Breast epithelium (tissue), 4 donors: ENCODE results near the gene HNRNPA3. TPM values are rescaled to one million over a fixed set of nuclear protein-coding genes. Genes with fewer than 3 reads are reported as not detected.

ENCODE experiments used
- DNase-seq, 2 donors: peaks; one replicate each; pipeline ENCODE4 v3.0.0-alpha.2; 2019; ENCODE audit warnings: low spot score in 2 of 2
- H3K27ac ChIP-seq, 2 donors: fragments of 200-600 bp; sonication (generic) in 1 of 2; one replicate each; pipeline ENCODE4 v1.5.1; 2016 to 2019; ENCODE audit warnings: mild to moderate bottlenecking in 1 of 2
- H3K27me3 ChIP-seq, 2 donors: fragments of 200-600 bp; sonication (generic) in 1 of 2; one replicate each; pipeline versions ENCODE4 v1.5.1 to v1.6.0; 2017 to 2019; ENCODE audit warnings: control low read depth in 1 of 2, mild to moderate bottlenecking in 1 of 2
- H3K36me3 ChIP-seq: fragments of 200-600 bp; one replicate; pipeline ENCODE4 v1.5.1; 2019
- H3K4me1 ChIP-seq, 2 donors: fragments of 200-600 bp; sonication (generic); one replicate each; pipeline ENCODE4 v1.5.1; 2016 to 2019; ENCODE audit warnings: control low read depth in 1 of 2
- H3K4me3 ChIP-seq, 3 donors: fragments of 200-600 bp; sonication (generic); 1 replicate in 2 of 3; 2 replicates in 1 of 3; pipeline ENCODE4 v1.5.1; 2016 to 2019; ENCODE audit warnings: mild to moderate bottlenecking in 3 of 3, moderate library complexity in 2 of 3
- H3K9me3 ChIP-seq, 2 donors: fragments of 200-600 bp; sonication (generic) in 1 of 2; one replicate each; pipeline ENCODE4 v1.5.1; 2016 to 2019; ENCODE audit warnings: control low read depth in 1 of 2
- CTCF ChIP-seq, 3 donors: fragments of 450-650 bp; IDR thresholded peaks; one replicate each; pipeline ENCODE4 v1.5.1; 2016 to 2017; ENCODE audit warnings: antibody characterized with exemption in 3 of 3, mild to moderate bottlenecking in 3 of 3, moderate library complexity in 3 of 3
- POLR2A ChIP-seq: fragments of 450-650 bp; IDR thresholded peaks from one replicate; pipeline ENCODE4 v1.6.1; 2016; ENCODE audit warnings: antibody characterized with exemption, mild to moderate bottlenecking, moderate library complexity
- POLR2AphosphoS5 ChIP-seq, 3 donors: sonication (generic); formaldehyde crosslinking; IDR thresholded peaks; one replicate each; pipeline ENCODE4 v1.6.1; 2017; ENCODE audit warnings: antibody characterized with exemption in 3 of 3
- intact Hi-C: fragments of 100-400 bp; cut with DNase I; formaldehyde crosslinking; loops from one replicate; pipeline ENCODE4 v1.15.1; 2023; ENCODE audit warnings: low total_unique reads
- total RNA-seq, 3 donors: library from RNA; depleted of rRNA; stranded (reverse); fragments of >200 nt; gene quantifications; one replicate each; pipeline ENCODE4 v1.1.0, GENCODE V29; 2016

Gene HNRNPA3
- total RNA-seq, 3 donors from 2014 or later, result 60.6 to 100.0 (median 95.9) TPM

- Histone ChIP-seq H3K36me3 (no peaks in the 10 kb centered on the region), H3K4me1 (no peaks in the 10 kb centered on the region), H3K4me3 (peak overlapping the region; percentile 40 to 55 (median 42)), H3K27me3 (no peaks in the 10 kb centered on the region), H3K9me3 (no peaks in the 10 kb centered on the region), H3K27ac (peak overlapping the region; percentile 79 to 86)
- TF ChIP-seq POLR2AphosphoS5 (IDR thresholded peaks at IDR 0.05) (no peak), POLR2A (no peak), CTCF (IDR thresholded peaks at IDR 0.05) (no peak)
- DNase-seq, result no peak
- intact Hi-C loops, result no loop called here
Measured at GRCh38 chr2:177165721-177166711, 46.6 kb upstream of the HNRNPA3 start.

- TF ChIP-seq POLR2AphosphoS5 (IDR thresholded peaks at IDR 0.05) (no peak), POLR2A (no peak), CTCF (IDR thresholded peaks at IDR 0.05) (no peak)
- peak in 1 of 2 donors; percentile 84 for DNase-seq
- Histone ChIP-seq H3K4me3 (no peak overlapping the region), H3K4me1 (no peaks in the 10 kb centered on the region), H3K27me3 (no peaks in the 10 kb centered on the region), H3K9me3 (no peaks in the 10 kb centered on the region), H3K27ac (peak overlapping the region; percentile 57 to 62), H3K36me3 (no peaks in the 10 kb centered on the region)
- intact Hi-C loops, result no loop called here
Measured at GRCh38 chr2:177169810-177170514, 42.6 kb upstream of the HNRNPA3 start.

GRCh38 chr2:177171418-177171865 is 41.2 kb upstream of the HNRNPA3 start:
- Histone ChIP-seq H3K36me3 (no peaks in the 10 kb centered on the region), H3K4me3 (no peak overlapping the region), H3K27ac (peak overlapping the region; percentile 8 to 57), H3K27me3 (no peaks in the 10 kb centered on the region), H3K4me1 (no peaks in the 10 kb centered on the region), H3K9me3 (no peaks in the 10 kb centered on the region)
- TF ChIP-seq CTCF (IDR thresholded peaks at IDR 0.05) (no peak), POLR2A (no peak), POLR2AphosphoS5 (IDR thresholded peaks at IDR 0.05) (no peak)
- intact Hi-C loops, result no loop called here
- no peak for DNase-seq

- no peak overlapping the region for H3K27ac ChIP-seq
- DNase-seq, result no peak
- no peaks in the 10 kb centered on the region for H3K27me3 ChIP-seq
- H3K36me3 ChIP-seq, result no peaks in the 10 kb centered on the region
- no peaks in the 10 kb centered on the region for H3K9me3 ChIP-seq
- H3K4me3 ChIP-seq, result no peak overlapping the region
- intact Hi-C loops, result no loop called here
- TF ChIP-seq CTCF (IDR thresholded peaks at IDR 0.05) (no peak), POLR2AphosphoS5 (IDR thresholded peaks at IDR 0.05) (no peak), POLR2A (no peak)
- no peaks in the 10 kb centered on the region for H3K4me1 ChIP-seq
Measured at GRCh38 chr2:177172034-177172880, 40.3 kb upstream of the HNRNPA3 start.
